ENCODE data around the gene CD68. TPM values are rescaled to one million over a fixed set of nuclear protein-coding genes. Genes with fewer than 3 reads are reported as not detected.

Gene CD68
- total RNA-seq, 1 experiment from 2014 or later, result 51.6 TPM

DNA sequence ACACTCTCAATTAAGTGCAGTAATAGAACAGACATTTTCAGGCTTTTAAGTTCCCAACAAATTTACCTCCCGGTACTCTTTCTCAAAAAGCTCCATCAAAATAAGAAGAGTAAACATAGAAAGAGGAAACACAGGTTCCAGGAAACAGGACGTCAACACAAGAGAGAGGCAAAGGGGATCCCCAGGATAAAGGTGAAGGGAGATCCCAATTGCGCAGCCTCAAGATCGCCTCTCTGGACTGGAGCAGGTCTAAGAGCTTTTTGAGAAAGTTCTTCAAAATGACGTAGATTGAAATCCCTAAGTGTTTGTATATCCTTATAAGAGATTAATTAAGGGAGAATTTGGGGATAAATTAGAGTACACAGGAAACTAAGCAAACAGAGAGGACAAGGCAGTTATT lies 39.2 kb downstream of the CD68 start:
- peaks cover under 1% of the 10 kb centered on the region; the same call in 1 of the 2 replicates for H3K4me1 ChIP-seq (ENCODE audit: control insufficient read depth, insufficient read depth, low read length)
- ChIA-PET CTCF (no interaction called here), POLR2A (no interaction called here)
- H3K27me3 ChIP-seq (ENCODE audit: control insufficient read depth, insufficient read depth, low read length), result no peaks in the 10 kb centered on the region
- H3K4me3 ChIP-seq (ENCODE audit: low read depth in 2 of 2, low read length in 2 of 2), result no peak overlapping the region
- no peak for DNase-seq (ENCODE audit: low read depth, low spot score)
- peaks cover 3% of the 10 kb centered on the region; the same call in 1 of the 2 replicates for H3K36me3 ChIP-seq (ENCODE audit: control insufficient read depth, insufficient read depth, low read length)
- intact Hi-C loops (cut with micrococcal nuclease; ENCODE audit: unreplicated experiment) (no loop called here), in situ Hi-C loops (cut with HindIII; ENCODE audit: low pct_unique_long_range_greater_than_20kb, low sequenced_read_pairs) (no loop called here)
- TF ChIP-seq REST (IDR thresholded peaks at IDR 0.05; ENCODE audit: insufficient read depth in 1 of 2, low read depth in 2 of 2, low read length in 1 of 2) (no peak), TCF7L2 (IDR thresholded peaks at IDR 0.05; ENCODE audit: low read depth, low read length) (no peak), POLR2AphosphoS5 (IDR thresholded peaks at IDR 0.05; ENCODE audit: low read depth, low read length) (no peak), SIN3A (IDR thresholded peaks at IDR 0.05; ENCODE audit: borderline replicate concordance, insufficient read depth, low read depth, low read length) (no peak), CTCF (IDR thresholded peaks at IDR 0.05) (no peak)
- no TSS peak for BruUV-seq (replicated peaks)
- no peak for ATAC-seq
- H3K9me3 ChIP-seq (ENCODE audit: control insufficient read depth, insufficient read depth, low read depth, low read length), result no peaks in the 10 kb centered on the region
- no peak overlapping the region for H3K27ac ChIP-seq (ENCODE audit: low read length)

DNA sequence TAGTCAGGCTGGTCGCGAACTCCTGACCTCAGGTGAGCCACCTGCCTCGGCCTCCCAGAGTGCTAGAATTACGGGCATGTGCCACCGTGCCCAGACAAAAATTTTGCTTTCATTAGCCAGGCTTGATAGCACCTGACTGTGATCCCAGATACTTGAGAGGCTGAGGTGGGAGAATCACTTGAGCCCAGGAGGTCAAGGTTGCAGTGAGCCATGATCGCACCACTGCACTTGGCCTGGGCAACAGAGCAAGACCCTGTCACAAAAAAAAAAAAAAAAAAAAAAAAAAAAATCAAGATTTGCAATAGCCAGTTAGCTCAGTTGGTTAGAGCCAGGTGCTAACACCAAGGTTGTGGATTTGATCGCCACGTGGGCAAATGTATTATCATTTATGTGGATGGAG lies 41.4 kb downstream of the CD68 start:
- ChIA-PET POLR2A (interaction anchor here (0.6 kb wide), 1 partner anchor 81 kb away, joined by 4 read pairs; no protein-coding TSS in a partner anchor), CTCF (no interaction called here)
- Histone ChIP-seq H3K27me3 (ENCODE audit: control insufficient read depth, insufficient read depth, low read length) (no peaks in the 10 kb centered on the region), H3K9me3 (ENCODE audit: control insufficient read depth, insufficient read depth, low read depth, low read length) (no peaks in the 10 kb centered on the region), H3K27ac (ENCODE audit: low read length) (no peak overlapping the region), H3K4me3 (ENCODE audit: low read depth in 2 of 2, low read length in 2 of 2) (no peak overlapping the region), H3K4me1 (ENCODE audit: control insufficient read depth, insufficient read depth, low read length) (no peaks in the 10 kb centered on the region), H3K36me3 (ENCODE audit: control insufficient read depth, insufficient read depth, low read length) (no peaks in the 10 kb centered on the region)
- BruUV-seq (replicated peaks), result no TSS peak
- in situ Hi-C loops (cut with HindIII; ENCODE audit: low pct_unique_long_range_greater_than_20kb, low sequenced_read_pairs) (no loop called here), intact Hi-C loops (cut with micrococcal nuclease; ENCODE audit: unreplicated experiment) (no loop called here)
- ATAC-seq, result no peak
- TF ChIP-seq REST (IDR thresholded peaks at IDR 0.05; ENCODE audit: insufficient read depth in 1 of 2, low read depth in 2 of 2, low read length in 1 of 2), result no peak
- no peak for TF ChIP-seq SIN3A (IDR thresholded peaks at IDR 0.05; ENCODE audit: borderline replicate concordance, insufficient read depth, low read depth, low read length)
- no peak for TF ChIP-seq POLR2AphosphoS5 (IDR thresholded peaks at IDR 0.05; ENCODE audit: low read depth, low read length)
- no peak for TF ChIP-seq CTCF (IDR thresholded peaks at IDR 0.05)
- TF ChIP-seq TCF7L2 (IDR thresholded peaks at IDR 0.05; ENCODE audit: low read depth, low read length), result no peak
- no peak for DNase-seq (ENCODE audit: low read depth, low spot score)

Data from Panc1 (cell line).